HEK293 (cell line): ENCODE measurements around the gene ZNF33A.

ENCODE experiments used
- HOXD13 ChIP-seq: sonication (generic); formaldehyde crosslinking; IDR thresholded peaks from 2 replicates; pipeline ENCODE4 v1.8.0; 2022; ENCODE audit warnings: missing genetic modification reagents, borderline replicate concordance
- IKZF3 ChIP-seq: fragments of 450-650 bp; IDR thresholded peaks from 2 replicates; pipeline ENCODE4 v1.5.0; 2018; ENCODE audit warnings: missing biosample characterization, mild to moderate bottlenecking, missing genetic modification characterization, moderate library complexity
- KLF17 ChIP-seq: fragments of 450-650 bp; formaldehyde crosslinking; IDR thresholded peaks from 2 replicates; pipeline ENCODE4 v1.5.1; 2016; ENCODE audit warnings: missing biosample characterization, missing genetic modification characterization
- MEIS1 ChIP-seq: sonication (generic); formaldehyde crosslinking; IDR thresholded peaks from 2 replicates; pipeline ENCODE4 v1.8.1; 2022; ENCODE audit warnings: missing genetic modification reagents, mild to moderate bottlenecking, borderline replicate concordance
- MYNN ChIP-seq: fragments of 450-650 bp; formaldehyde crosslinking; IDR thresholded peaks from 2 replicates; pipeline ENCODE4 v1.5.1; 2016; ENCODE audit warnings: missing biosample characterization, missing genetic modification characterization, borderline replicate concordance
- REST ChIP-seq: fragments of 450-650 bp; formaldehyde crosslinking; IDR thresholded peaks from 2 replicates; pipeline ENCODE4 v1.5.1; 2016; ENCODE audit warnings: missing biosample characterization, missing genetic modification characterization
- SETDB1 ChIP-seq: IDR thresholded peaks from one replicate; pipeline ENCODE4 v1.6.1; 2017; ENCODE audit warnings: mild to moderate bottlenecking, low read length, moderate library complexity, mixed read lengths; ENCODE audit not compliant: insufficient read length
- TRIM28 ChIP-seq: IDR thresholded peaks from 2 replicates; pipeline ENCODE4 v1.6.1; 2011; ENCODE audit warnings: low read length, control low read depth, borderline replicate concordance
- YY1 ChIP-seq: fragments of 450-650 bp; formaldehyde crosslinking; IDR thresholded peaks from 2 replicates; pipeline ENCODE4 v1.5.1; 2018; ENCODE audit warnings: missing biosample characterization, missing genetic modification characterization
- YY2 ChIP-seq: fragments of 450-650 bp; formaldehyde crosslinking; IDR thresholded peaks from 2 replicates; pipeline ENCODE4 v1.5.1; 2016; ENCODE audit warnings: missing biosample characterization, missing genetic modification characterization
- ZBTB1 ChIP-seq: fragments of 450-650 bp; formaldehyde crosslinking; IDR thresholded peaks from 2 replicates; pipeline ENCODE4 v1.5.1; 2016; ENCODE audit warnings: missing biosample characterization, missing genetic modification characterization
- ZBTB8A ChIP-seq: fragments of 450-650 bp; formaldehyde crosslinking; IDR thresholded peaks from 2 replicates; pipeline ENCODE4 v1.5.1; 2016; ENCODE audit warnings: missing biosample characterization, missing genetic modification characterization
- ZFP41 ChIP-seq: fragments of 450-650 bp; formaldehyde crosslinking; IDR thresholded peaks from 2 replicates; pipeline ENCODE4 v1.5.1; 2016; ENCODE audit warnings: missing biosample characterization, missing genetic modification characterization, borderline replicate concordance
- ZNF112 ChIP-seq: fragments of 450-650 bp; formaldehyde crosslinking; IDR thresholded peaks from 2 replicates; pipeline ENCODE4 v1.5.0; 2017; ENCODE audit warnings: missing biosample characterization, missing genetic modification characterization
- ZNF138 ChIP-seq: fragments of 450-650 bp; formaldehyde crosslinking; IDR thresholded peaks from 2 replicates; pipeline ENCODE4 v1.5.1; 2016; ENCODE audit warnings: missing biosample characterization, missing genetic modification characterization, borderline replicate concordance
- ZNF146 ChIP-seq: fragments of 450-650 bp; formaldehyde crosslinking; IDR thresholded peaks from 2 replicates; pipeline ENCODE4 v1.5.1; 2016; ENCODE audit warnings: missing biosample characterization, missing genetic modification characterization
- ZNF211 ChIP-seq: fragments of 450-650 bp; formaldehyde crosslinking; IDR thresholded peaks from 2 replicates; pipeline ENCODE4 v1.5.1; 2016; ENCODE audit warnings: low read depth, missing biosample characterization, missing genetic modification characterization
- ZNF223 ChIP-seq: fragments of 450-650 bp; formaldehyde crosslinking; IDR thresholded peaks from 2 replicates; pipeline ENCODE4 v1.5.1; 2016; ENCODE audit warnings: missing biosample characterization, missing genetic modification characterization
- ZNF324 ChIP-seq: fragments of 450-650 bp; formaldehyde crosslinking; IDR thresholded peaks from 2 replicates; pipeline ENCODE4 v1.5.1; 2016; ENCODE audit warnings: missing biosample characterization, missing genetic modification characterization
- ZNF341 ChIP-seq: fragments of 450-650 bp; formaldehyde crosslinking; IDR thresholded peaks from 2 replicates; pipeline ENCODE4; 2016; ENCODE audit warnings: low read depth, missing biosample characterization, missing genetic modification characterization
- ZNF391 ChIP-seq: fragments of 450-650 bp; formaldehyde crosslinking; IDR thresholded peaks from 2 replicates; pipeline ENCODE4 v1.5.1; 2016; ENCODE audit warnings: low read depth, missing biosample characterization, missing genetic modification characterization, borderline replicate concordance
- ZNF510 ChIP-seq: fragments of 450-650 bp; formaldehyde crosslinking; IDR thresholded peaks from 2 replicates; pipeline ENCODE4 v1.5.1; 2018; ENCODE audit warnings: mild to moderate bottlenecking, missing genetic modification characterization, missing biosample characterization; ENCODE audit not compliant: insufficient replicate concordance
- ZNF514 ChIP-seq: fragments of 450-650 bp; formaldehyde crosslinking; IDR thresholded peaks from 2 replicates; pipeline ENCODE4 v1.5.1; 2016; ENCODE audit warnings: missing biosample characterization, missing genetic modification characterization
- ZNF521 ChIP-seq: fragments of 450-650 bp; formaldehyde crosslinking; IDR thresholded peaks from 2 replicates; pipeline ENCODE4 v1.5.1; 2017; ENCODE audit warnings: missing biosample characterization, mild to moderate bottlenecking, missing genetic modification characterization
- ZNF645 ChIP-seq: fragments of 450-650 bp; formaldehyde crosslinking; IDR thresholded peaks from 2 replicates; pipeline ENCODE4; 2016; ENCODE audit warnings: missing biosample characterization, missing genetic modification characterization
- ZNF670 ChIP-seq: fragments of 450-650 bp; formaldehyde crosslinking; IDR thresholded peaks from 2 replicates; pipeline ENCODE4 v1.5.1; 2016; ENCODE audit warnings: missing biosample characterization, missing genetic modification characterization, low read depth
- ZNF776 ChIP-seq: fragments of 450-650 bp; formaldehyde crosslinking; IDR thresholded peaks from 2 replicates; pipeline ENCODE4 v1.5.0; 2017; ENCODE audit warnings: missing biosample characterization, missing genetic modification characterization, borderline replicate concordance
- ZNF785 ChIP-seq: fragments of 450-650 bp; formaldehyde crosslinking; IDR thresholded peaks from 2 replicates; pipeline ENCODE4 v1.5.1; 2016; ENCODE audit warnings: missing biosample characterization, missing genetic modification characterization
- ZNF792 ChIP-seq: fragments of 450-650 bp; formaldehyde crosslinking; IDR thresholded peaks from 2 replicates; pipeline ENCODE4 v1.5.1; 2016; ENCODE audit warnings: missing biosample characterization, missing genetic modification characterization
- ZNF837 ChIP-seq: fragments of 450-650 bp; formaldehyde crosslinking; IDR thresholded peaks from 2 replicates; pipeline ENCODE4 v1.5.1; 2016; ENCODE audit warnings: missing biosample characterization, missing genetic modification characterization
- ZNF843 ChIP-seq: fragments of 450-650 bp; formaldehyde crosslinking; IDR thresholded peaks from 2 replicates; pipeline ENCODE4 v1.5.1; 2016; ENCODE audit warnings: missing biosample characterization, missing genetic modification characterization
- ZSCAN4 ChIP-seq: fragments of 450-650 bp; formaldehyde crosslinking; IDR thresholded peaks from 2 replicates; pipeline ENCODE4 v1.5.1; 2017; ENCODE audit warnings: missing biosample characterization, missing genetic modification characterization

Gene ZNF33A

GRCh38 chr10:37976091-37976879 is 34.2 kb upstream of the ZNF33A start, which contains the start of gene ZNF25 (continued):
- TF ChIP-seq MEIS1: no peak
- no peak for TF ChIP-seq ZSCAN4 (tag by site-specific recombination)
- TF ChIP-seq ZNF324 (tag by site-specific recombination): 0 out of 2 replicates have a peak, but pooled peaks have one; percentile 13
- TF ChIP-seq ZNF521 (tag by site-specific recombination): no peak
- TF ChIP-seq HOXD13 (CRISPR knock-in tag): no peak
- TF ChIP-seq ZNF645 (tag by site-specific recombination): no peak
- TF ChIP-seq ZNF514 (tag by site-specific recombination): no peak
- TF ChIP-seq ZNF146: peak; percentile 11; the same call in 1 of the 2 replicates
- no peak for TF ChIP-seq ZFP41 (tag by site-specific recombination)
- TF ChIP-seq ZNF843 (tag by site-specific recombination): no peak
- no peak for TF ChIP-seq REST (tag by site-specific recombination)
- TF ChIP-seq IKZF3 (tag by site-specific recombination): no peak; the same call in 1 of the 2 replicates
- no peak for TF ChIP-seq ZNF138 (tag by site-specific recombination)
- peak; percentile 23 for TF ChIP-seq YY2
- TF ChIP-seq ZNF837 (tag by site-specific recombination): no peak
- TF ChIP-seq ZNF670 (tag by site-specific recombination): no peak
- no peak for TF ChIP-seq SETDB1
- TF ChIP-seq ZNF776 (tag by site-specific recombination): no peak
- TF ChIP-seq YY1 (tag by site-specific recombination): peak; percentile 93
- TF ChIP-seq TRIM28: no peak
- TF ChIP-seq ZNF341 (tag by site-specific recombination): peak; percentile 53; the same call in 1 of the 2 replicates
- no peak for TF ChIP-seq ZNF112
- no peak for TF ChIP-seq ZNF792
- TF ChIP-seq MYNN (tag by site-specific recombination): no peak
- TF ChIP-seq ZNF211 (tag by site-specific recombination): no peak
- no peak for TF ChIP-seq ZNF510 (tag by site-specific recombination)
- TF ChIP-seq ZBTB8A (tag by site-specific recombination): peak; percentile 98
- no peak for TF ChIP-seq ZNF391 (tag by site-specific recombination)
- no peak for TF ChIP-seq ZBTB1 (tag by site-specific recombination)
- TF ChIP-seq KLF17 (tag by site-specific recombination): no peak; the same call in 1 of the 2 replicates
- TF ChIP-seq ZNF223: no peak
- TF ChIP-seq ZNF785: no peak
